Breast epithelium (tissue), 4 donors: ENCODE data around the gene PLEK2. TPM values are rescaled to one million over a fixed set of nuclear protein-coding genes. Genes with fewer than 3 reads are reported as not detected.

ENCODE experiments used
- DNase-seq, 2 donors: peaks; one replicate each; pipeline ENCODE4 v3.0.0-alpha.2; 2019; ENCODE audit warnings: low spot score in 2 of 2
- H3K27ac ChIP-seq, 2 donors: fragments of 200-600 bp; sonication (generic) in 1 of 2; one replicate each; pipeline ENCODE4 v1.5.1; 2016 to 2019; ENCODE audit warnings: mild to moderate bottlenecking in 1 of 2
- H3K27me3 ChIP-seq, 2 donors: fragments of 200-600 bp; sonication (generic) in 1 of 2; one replicate each; pipeline versions ENCODE4 v1.5.1 to v1.6.0; 2017 to 2019; ENCODE audit warnings: control low read depth in 1 of 2, mild to moderate bottlenecking in 1 of 2
- H3K36me3 ChIP-seq: fragments of 200-600 bp; one replicate; pipeline ENCODE4 v1.5.1; 2019
- H3K4me1 ChIP-seq, 2 donors: fragments of 200-600 bp; sonication (generic); one replicate each; pipeline ENCODE4 v1.5.1; 2016 to 2019; ENCODE audit warnings: control low read depth in 1 of 2
- H3K4me3 ChIP-seq, 3 donors: fragments of 200-600 bp; sonication (generic); 1 replicate in 2 of 3; 2 replicates in 1 of 3; pipeline ENCODE4 v1.5.1; 2016 to 2019; ENCODE audit warnings: mild to moderate bottlenecking in 3 of 3, moderate library complexity in 2 of 3
- H3K9me3 ChIP-seq, 2 donors: fragments of 200-600 bp; sonication (generic) in 1 of 2; one replicate each; pipeline ENCODE4 v1.5.1; 2016 to 2019; ENCODE audit warnings: control low read depth in 1 of 2
- CTCF ChIP-seq, 3 donors: fragments of 450-650 bp; IDR thresholded peaks; one replicate each; pipeline ENCODE4 v1.5.1; 2016 to 2017; ENCODE audit warnings: antibody characterized with exemption in 3 of 3, mild to moderate bottlenecking in 3 of 3, moderate library complexity in 3 of 3
- POLR2A ChIP-seq: fragments of 450-650 bp; IDR thresholded peaks from one replicate; pipeline ENCODE4 v1.6.1; 2016; ENCODE audit warnings: antibody characterized with exemption, mild to moderate bottlenecking, moderate library complexity
- POLR2AphosphoS5 ChIP-seq, 3 donors: sonication (generic); formaldehyde crosslinking; IDR thresholded peaks; one replicate each; pipeline ENCODE4 v1.6.1; 2017; ENCODE audit warnings: antibody characterized with exemption in 3 of 3
- intact Hi-C: fragments of 100-400 bp; cut with DNase I; formaldehyde crosslinking; loops from one replicate; pipeline ENCODE4 v1.15.1; 2023; ENCODE audit warnings: low total_unique reads
- total RNA-seq, 3 donors: library from RNA; depleted of rRNA; stranded (reverse); fragments of >200 nt; gene quantifications; one replicate each; pipeline ENCODE4 v1.1.0, GENCODE V29; 2016

The PLEK2 gene
- total RNA-seq, 3 donors from 2014 or later = 3.4 to 5.2 TPM; not detected in 1

- no peaks in the 10 kb centered on the region for H3K4me1 ChIP-seq
Observed at GRCh38 chr14:67424539-67424938, 12.6 kb upstream of the PLEK2 start.

GRCh38 chr14:67423424-67423823, 11.5 kb upstream of the PLEK2 start:
- Histone ChIP-seq H3K4me1 (no peaks in the 10 kb centered on the region), H3K4me3 (no peak overlapping the region), H3K9me3 (no peaks in the 10 kb centered on the region), H3K36me3 (no peaks in the 10 kb centered on the region), H3K27ac (no peak overlapping the region), H3K27me3 (no peaks in the 10 kb centered on the region)
- intact Hi-C loops = loop anchor here (10.0 kb wide), 1 partner anchor 151 kb away; no protein-coding TSS in a partner anchor
- no peak for DNase-seq
- TF ChIP-seq POLR2A = no peak
- no peak for TF ChIP-seq CTCF (IDR thresholded peaks at IDR 0.05)
- no peak for TF ChIP-seq POLR2AphosphoS5 (IDR thresholded peaks at IDR 0.05)

More at GRCh38 chr14:67424539-67424938, 12.6 kb upstream of the PLEK2 start:
- H3K27ac ChIP-seq = no peak overlapping the region
- no peak for TF ChIP-seq CTCF (IDR thresholded peaks at IDR 0.05)
- no peak for TF ChIP-seq POLR2AphosphoS5 (IDR thresholded peaks at IDR 0.05)
- TF ChIP-seq POLR2A = no peak
- no peaks in the 10 kb centered on the region for H3K36me3 ChIP-seq
- no peak overlapping the region for H3K4me3 ChIP-seq
- DNase-seq = no peak
- H3K9me3 ChIP-seq = no peaks in the 10 kb centered on the region
- intact Hi-C loops = loop anchor here (10.0 kb wide), 1 partner anchor 150 kb away; no protein-coding TSS in a partner anchor
- H3K27me3 ChIP-seq = no peaks in the 10 kb centered on the region

GRCh38 chr14:67421356-67422224, 9.6 kb upstream of the PLEK2 start:
- Histone ChIP-seq H3K4me1 (no peaks in the 10 kb centered on the region), H3K27me3 (no peaks in the 10 kb centered on the region), H3K4me3 (no peak overlapping the region), H3K36me3 (no peaks in the 10 kb centered on the region), H3K27ac (no peak overlapping the region), H3K9me3 (no peaks in the 10 kb centered on the region)
- no peak for DNase-seq
- intact Hi-C loops = loop anchor here (10.0 kb wide), 1 partner anchor 153 kb away; no protein-coding TSS in a partner anchor
- no peak for TF ChIP-seq POLR2AphosphoS5 (IDR thresholded peaks at IDR 0.05)
- no peak for TF ChIP-seq POLR2A
- TF ChIP-seq CTCF (IDR thresholded peaks at IDR 0.05) = no peak

GRCh38 chr14:67420102-67420739, 8.3 kb upstream of the PLEK2 start:
- DNase-seq = no peak
- Histone ChIP-seq H3K9me3 (no peaks in the 10 kb centered on the region), H3K27me3 (no peaks in the 10 kb centered on the region), H3K4me3 (no peak overlapping the region), H3K27ac (no peak overlapping the region), H3K4me1 (no peaks in the 10 kb centered on the region), H3K36me3 (no peaks in the 10 kb centered on the region)
- TF ChIP-seq CTCF (IDR thresholded peaks at IDR 0.05) = no peak
- no peak for TF ChIP-seq POLR2A
- no peak for TF ChIP-seq POLR2AphosphoS5 (IDR thresholded peaks at IDR 0.05)
- intact Hi-C loops = loop anchor here (10.0 kb wide), 1 partner anchor 155 kb away; no protein-coding TSS in a partner anchor
